ENCODE measurements around the gene TPP2.

TPP2 gene

GRCh38 chr13:102571075-102571474, 25.7 kb upstream of the TPP2 start:
- CTCF ChIA-PET: interaction anchor here (0.7 kb wide), 2 partner anchors 17 to 82 kb away, joined by 3 read pairs; no protein-coding TSS in a partner anchor

GRCh38 chr13:102572323-102572722, 24.5 kb upstream of the TPP2 start:
- no peak overlapping the region for H3K27ac ChIP-seq
- no peak for TF ChIP-seq CTCF (conservative IDR thresholded peaks at IDR 0.05; ENCODE audit: low read depth)
- POLR2A ChIA-PET (ENCODE audit: low non-redundant PET): no interaction called here
- CTCF ChIA-PET: no interaction called here
- DNase-seq (ENCODE audit: low spot score): no peak

More at GRCh38 chr13:102571075-102571474, 25.7 kb upstream of the TPP2 start:
- POLR2A ChIA-PET (ENCODE audit: low non-redundant PET): no interaction called here
- no peak for DNase-seq (ENCODE audit: low spot score)
- TF ChIP-seq CTCF (conservative IDR thresholded peaks at IDR 0.05; ENCODE audit: low read depth): no peak
- no peak overlapping the region for H3K27ac ChIP-seq

GRCh38 chr13:102580552-102581169, 16.1 kb upstream of the TPP2 start:
- ChIA-PET POLR2A (ENCODE audit: low non-redundant PET) (no interaction called here), CTCF (interaction anchor here (0.9 to 2.1 kb wide), 4 partner anchors 12 to 219 kb away, joined by 3 to 7 read pairs (median 4); no protein-coding TSS in a partner anchor)
- peak; percentile 52 for DNase-seq (ENCODE audit: low spot score)
- TF ChIP-seq CTCF (conservative IDR thresholded peaks at IDR 0.05; ENCODE audit: low read depth): peak; percentile 80
- H3K27ac ChIP-seq: no peak overlapping the region

GRCh38 chr13:102582256-102582655, 14.5 kb upstream of the TPP2 start:
- no peak for TF ChIP-seq CTCF (conservative IDR thresholded peaks at IDR 0.05; ENCODE audit: low read depth)
- CTCF ChIA-PET: interaction anchor here (0.6 to 0.7 kb wide), 2 partner anchors 217 to 767 kb away, joined by 3 to 5 read pairs; no protein-coding TSS in a partner anchor
- POLR2A ChIA-PET (ENCODE audit: low non-redundant PET): no interaction called here
- no peak for DNase-seq (ENCODE audit: low spot score)
- H3K27ac ChIP-seq: no peak overlapping the region

- ChIA-PET CTCF (no interaction called here), POLR2A (ENCODE audit: low non-redundant PET) (no interaction called here)
- no peak for DNase-seq (ENCODE audit: low spot score)
- H3K27ac ChIP-seq: no peak overlapping the region
- no peak for TF ChIP-seq CTCF (conservative IDR thresholded peaks at IDR 0.05; ENCODE audit: low read depth)
These were observed 12.4 kb upstream of the TPP2 start for GRCh38 chr13:102584434-102584833.

GRCh38 chr13:102586615-102587014, 10.2 kb upstream of the TPP2 start:
- ChIA-PET CTCF (interaction anchor here (0.6 kb wide), 1 partner anchor 260 kb away, joined by 3 read pairs; no protein-coding TSS in a partner anchor), POLR2A (ENCODE audit: low non-redundant PET) (no interaction called here)
- H3K27ac ChIP-seq: no peak overlapping the region
- peak; percentile 37 for DNase-seq (ENCODE audit: low spot score)
- no peak for TF ChIP-seq CTCF (conservative IDR thresholded peaks at IDR 0.05; ENCODE audit: low read depth)

Data from RWPE1 (cell line).